DMS 273 treated with DMSO at 0.1 percent for 48 hours (cell line): ENCODE data around the gene BACH1.
A peak's percentile ranks its signal among the peaks of the same experiment; 100 is the strongest.

Experiments used
- DNase-seq: peaks from one replicate; lab custom pipeline; 2025; lab: John Stamatoyannopoulos, UW

Gene BACH1

GRCh38 chr21:29315131-29315749 is 16.5 kb downstream of the BACH1 start:
- DNase-seq: no peak

GRCh38 chr21:29316029-29316742 is 17.5 kb downstream of the BACH1 start:
- no peak for DNase-seq

GRCh38 chr21:29316806-29317205 is 18.1 kb downstream of the BACH1 start:
- DNase-seq: no peak

- DNase-seq: peak; percentile 76
Observed at GRCh38 chr21:29318354-29318753, 19.6 kb downstream of the BACH1 start.

- no peak for DNase-seq
Observed at GRCh38 chr21:29320031-29320430, 21.3 kb downstream of the BACH1 start.

- no peak for DNase-seq
Observed at GRCh38 chr21:29321217-29321616, 22.5 kb downstream of the BACH1 start.

- no peak for DNase-seq
Observed at GRCh38 chr21:29321932-29322928, 23.5 kb downstream of the BACH1 start.

GRCh38 chr21:29323189-29323588 is 24.5 kb downstream of the BACH1 start:
- DNase-seq: no peak

- DNase-seq: no peak
Observed at GRCh38 chr21:29326914-29327554, 28.3 kb downstream of the BACH1 start.

- no peak for DNase-seq
Observed at GRCh38 chr21:29329406-29329805, 30.7 kb downstream of the BACH1 start.

GRCh38 chr21:29330797-29331196 is 32.1 kb downstream of the BACH1 start:
- no peak for DNase-seq

GRCh38 chr21:29332461-29333362 is 34.0 kb downstream of the BACH1 start:
- DNase-seq: no peak

- no peak for DNase-seq
Observed at GRCh38 chr21:29333406-29333805, 34.7 kb downstream of the BACH1 start.

- DNase-seq: no peak
Observed at GRCh38 chr21:29334717-29335428, 36.2 kb downstream of the BACH1 start.

- no peak for DNase-seq
Observed at GRCh38 chr21:29335720-29336119, 37.0 kb downstream of the BACH1 start.

- no peak for DNase-seq
Observed at GRCh38 chr21:29338256-29338655, 39.5 kb downstream of the BACH1 start.

GRCh38 chr21:29340228-29340627 is 41.5 kb downstream of the BACH1 start:
- peak; percentile 31 for DNase-seq

GRCh38 chr21:29342363-29342957 is 43.7 kb downstream of the BACH1 start:
- peak; percentile 97 for DNase-seq

- DNase-seq: no peak
Observed at GRCh38 chr21:29343519-29343918, 44.8 kb downstream of the BACH1 start.

- no peak for DNase-seq
Observed at GRCh38 chr21:29346281-29346680, 47.6 kb downstream of the BACH1 start.
